Measurements from ENCODE around the gene MAP2K3.

The MAP2K3 gene

GRCh38 chr17:21284319-21285163, at the start of gene MAP2K3:
MAP2K3 (plus strand) TSS chr17:21284711; CDS start chr17:21284921, 210 bp downstream.
- Histone ChIP-seq H3K4me1 (ENCODE audit: control insufficient read depth, insufficient read depth, low read length) (peaks cover 38% of the 10 kb centered on the region), H3K9me3 (ENCODE audit: control insufficient read depth, insufficient read depth, low read depth, low read length) (no peaks in the 10 kb centered on the region), H3K27me3 (ENCODE audit: control insufficient read depth, insufficient read depth, low read length) (peaks cover 24% of the 10 kb centered on the region), H3K36me3 (ENCODE audit: control insufficient read depth, insufficient read depth, low read length) (no peaks in the 10 kb centered on the region), H3K9ac (ENCODE audit: low read length) (peak within 1 kb of the TSS; percentile 77), H3K27ac (ENCODE audit: low read depth, low read length) (peak within 1 kb of the TSS; percentile 33; the same call in 1 of the 2 replicates), H3K4me3 (ENCODE audit: low read depth, low read length) (peak within 1 kb of the TSS; percentile 90)

GRCh38 chr17:21235921-21236320, 48.6 kb upstream of the MAP2K3 start:
- Histone ChIP-seq H3K4me3 (ENCODE audit: low read depth, low read length) (no peak overlapping the region), H3K9ac (ENCODE audit: low read length) (no peak overlapping the region), H3K9me3 (ENCODE audit: control insufficient read depth, insufficient read depth, low read depth, low read length) (peaks cover 2% of the 10 kb centered on the region; the same call in 1 of the 2 replicates), H3K27ac (ENCODE audit: low read depth, low read length) (no peak overlapping the region), H3K4me1 (ENCODE audit: control insufficient read depth, insufficient read depth, low read length) (peaks cover 17% of the 10 kb centered on the region), H3K27me3 (ENCODE audit: control insufficient read depth, insufficient read depth, low read length) (no peaks in the 10 kb centered on the region), H3K36me3 (ENCODE audit: control insufficient read depth, insufficient read depth, low read length) (no peaks in the 10 kb centered on the region)

DNA sequence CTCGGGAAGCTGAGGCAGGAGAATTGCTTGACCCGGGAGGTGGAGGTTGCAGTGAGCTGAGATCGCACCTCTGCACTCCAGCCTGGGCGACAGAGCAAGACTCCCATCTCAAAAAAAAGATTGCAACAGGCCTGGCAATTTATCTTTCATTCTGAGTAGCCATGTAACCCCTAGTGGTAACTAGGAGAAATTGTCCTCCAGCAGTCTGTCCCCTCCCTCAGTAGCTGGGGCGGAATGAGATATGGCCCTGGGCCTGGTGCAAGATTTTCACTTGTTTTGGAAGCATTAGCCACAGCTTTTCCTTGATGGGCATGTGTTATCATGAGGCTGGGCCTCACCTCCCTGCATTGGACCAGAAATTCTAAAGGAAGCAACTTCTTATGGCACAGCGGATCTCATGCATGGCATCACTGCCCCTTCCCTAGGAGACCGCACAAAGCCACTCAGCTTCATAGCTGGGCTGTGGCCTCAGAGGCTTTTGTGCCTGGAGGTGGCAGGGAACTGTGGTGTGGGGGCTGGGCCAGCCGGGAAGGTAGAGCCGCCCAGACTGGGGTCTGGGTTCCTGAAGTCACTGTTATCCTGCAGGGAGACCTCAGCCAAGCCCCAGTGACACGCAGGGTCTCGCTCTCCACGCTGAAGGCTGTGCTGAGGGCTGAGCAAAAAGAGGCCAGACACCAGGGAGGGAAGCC, 44.7 kb upstream of the MAP2K3 start:
- Histone ChIP-seq H3K4me3 (ENCODE audit: low read depth, low read length) (peak overlapping the region; percentile 9; the same call in 1 of the 2 replicates), H3K4me1 (ENCODE audit: control insufficient read depth, insufficient read depth, low read length) (peaks cover 30% of the 10 kb centered on the region), H3K27me3 (ENCODE audit: control insufficient read depth, insufficient read depth, low read length) (no peaks in the 10 kb centered on the region), H3K36me3 (ENCODE audit: control insufficient read depth, insufficient read depth, low read length) (0 out of 2 replicates have a peak, but pooled peaks cover 5% of the 10 kb centered on the region), H3K9ac (ENCODE audit: low read length) (peak overlapping the region; percentile 29), H3K9me3 (ENCODE audit: control insufficient read depth, insufficient read depth, low read depth, low read length) (no peaks in the 10 kb centered on the region), H3K27ac (ENCODE audit: low read depth, low read length) (peak overlapping the region; percentile 32; the same call in 1 of the 2 replicates)

GRCh38 chr17:21240369-21241055, 44.0 kb upstream of the MAP2K3 start:
- H3K9ac ChIP-seq (ENCODE audit: low read length), result peak overlapping the region; percentile 29
- peak overlapping the region; percentile 32; the same call in 1 of the 2 replicates for H3K27ac ChIP-seq (ENCODE audit: low read depth, low read length)
- peak overlapping the region; percentile 9; the same call in 1 of the 2 replicates for H3K4me3 ChIP-seq (ENCODE audit: low read depth, low read length)

GRCh38 chr17:21241564-21241963, 42.9 kb upstream of the MAP2K3 start:
- no peak overlapping the region for H3K4me3 ChIP-seq (ENCODE audit: low read depth, low read length)
- H3K4me1 ChIP-seq (ENCODE audit: control insufficient read depth, insufficient read depth, low read length), result peaks cover 33% of the 10 kb centered on the region
- 0 out of 2 replicates have a peak, but pooled peaks cover 5% of the 10 kb centered on the region for H3K36me3 ChIP-seq (ENCODE audit: control insufficient read depth, insufficient read depth, low read length)
- H3K27ac ChIP-seq (ENCODE audit: low read depth, low read length), result no peak overlapping the region
- H3K27me3 ChIP-seq (ENCODE audit: control insufficient read depth, insufficient read depth, low read length), result no peaks in the 10 kb centered on the region
- H3K9ac ChIP-seq (ENCODE audit: low read length), result no peak overlapping the region
- H3K9me3 ChIP-seq (ENCODE audit: control insufficient read depth, insufficient read depth, low read depth, low read length), result no peaks in the 10 kb centered on the region

More at GRCh38 chr17:21240369-21241055, 44.0 kb upstream of the MAP2K3 start:
- peaks cover 30% of the 10 kb centered on the region for H3K4me1 ChIP-seq (ENCODE audit: control insufficient read depth, insufficient read depth, low read length)
- 0 out of 2 replicates have a peak, but pooled peaks cover 5% of the 10 kb centered on the region for H3K36me3 ChIP-seq (ENCODE audit: control insufficient read depth, insufficient read depth, low read length)
- no peaks in the 10 kb centered on the region for H3K9me3 ChIP-seq (ENCODE audit: control insufficient read depth, insufficient read depth, low read depth, low read length)
- no peaks in the 10 kb centered on the region for H3K27me3 ChIP-seq (ENCODE audit: control insufficient read depth, insufficient read depth, low read length)

- Histone ChIP-seq H3K9me3 (ENCODE audit: control insufficient read depth, insufficient read depth, low read depth, low read length) (no peaks in the 10 kb centered on the region), H3K27ac (ENCODE audit: low read depth, low read length) (no peak overlapping the region), H3K4me1 (ENCODE audit: control insufficient read depth, insufficient read depth, low read length) (peaks cover 33% of the 10 kb centered on the region), H3K27me3 (ENCODE audit: control insufficient read depth, insufficient read depth, low read length) (no peaks in the 10 kb centered on the region), H3K9ac (ENCODE audit: low read length) (no peak overlapping the region), H3K36me3 (ENCODE audit: control insufficient read depth, insufficient read depth, low read length) (0 out of 2 replicates have a peak, but pooled peaks cover 5% of the 10 kb centered on the region), H3K4me3 (ENCODE audit: low read depth, low read length) (no peak overlapping the region)
Measured at GRCh38 chr17:21242026-21242697, 42.3 kb upstream of the MAP2K3 start.

GRCh38 chr17:21242780-21243515, 41.6 kb upstream of the MAP2K3 start:
- Histone ChIP-seq H3K27ac (ENCODE audit: low read depth, low read length) (no peak overlapping the region), H3K9ac (ENCODE audit: low read length) (no peak overlapping the region), H3K9me3 (ENCODE audit: control insufficient read depth, insufficient read depth, low read depth, low read length) (no peaks in the 10 kb centered on the region), H3K4me1 (ENCODE audit: control insufficient read depth, insufficient read depth, low read length) (peaks cover 33% of the 10 kb centered on the region), H3K36me3 (ENCODE audit: control insufficient read depth, insufficient read depth, low read length) (0 out of 2 replicates have a peak, but pooled peaks cover 8% of the 10 kb centered on the region), H3K27me3 (ENCODE audit: control insufficient read depth, insufficient read depth, low read length) (no peaks in the 10 kb centered on the region), H3K4me3 (ENCODE audit: low read depth, low read length) (no peak overlapping the region)

GRCh38 chr17:21243516-21244303, 40.8 kb upstream of the MAP2K3 start:
- no peak overlapping the region for H3K4me3 ChIP-seq (ENCODE audit: low read depth, low read length)
- no peak overlapping the region for H3K27ac ChIP-seq (ENCODE audit: low read depth, low read length)
- peaks cover 33% of the 10 kb centered on the region for H3K4me1 ChIP-seq (ENCODE audit: control insufficient read depth, insufficient read depth, low read length)
- H3K9me3 ChIP-seq (ENCODE audit: control insufficient read depth, insufficient read depth, low read depth, low read length), result no peaks in the 10 kb centered on the region
- no peak overlapping the region for H3K9ac ChIP-seq (ENCODE audit: low read length)
- H3K36me3 ChIP-seq (ENCODE audit: control insufficient read depth, insufficient read depth, low read length), result 0 out of 2 replicates have a peak, but pooled peaks cover 8% of the 10 kb centered on the region
- no peaks in the 10 kb centered on the region for H3K27me3 ChIP-seq (ENCODE audit: control insufficient read depth, insufficient read depth, low read length)

GRCh38 chr17:21245639-21246084, 38.8 kb upstream of the MAP2K3 start:
- Histone ChIP-seq H3K27me3 (ENCODE audit: control insufficient read depth, insufficient read depth, low read length) (no peaks in the 10 kb centered on the region), H3K4me1 (ENCODE audit: control insufficient read depth, insufficient read depth, low read length) (peaks cover 19% of the 10 kb centered on the region), H3K9me3 (ENCODE audit: control insufficient read depth, insufficient read depth, low read depth, low read length) (no peaks in the 10 kb centered on the region), H3K27ac (ENCODE audit: low read depth, low read length) (no peak overlapping the region), H3K36me3 (ENCODE audit: control insufficient read depth, insufficient read depth, low read length) (0 out of 2 replicates have a peak, but pooled peaks cover 8% of the 10 kb centered on the region), H3K4me3 (ENCODE audit: low read depth, low read length) (no peak overlapping the region), H3K9ac (ENCODE audit: low read length) (no peak overlapping the region)
